Measurements from ENCODE around the gene KIAA1614.

KIAA1614 gene

GRCh38 chr1:180920193-180920592, 7.5 kb downstream of the KIAA1614 start:
- Histone ChIP-seq H3K9me3 (ENCODE audit: control insufficient read depth, low read length) (no peaks in the 10 kb centered on the region), H3K36me3 (ENCODE audit: control insufficient read depth, insufficient read depth, low read length) (no peaks in the 10 kb centered on the region), H3K27ac (ENCODE audit: low read depth, low read length, severe bottlenecking) (no peak overlapping the region), H3K4me3 (ENCODE audit: extremely low read depth, insufficient read depth, low read length, poor library complexity, severe bottlenecking) (no peak overlapping the region), H3K4me1 (ENCODE audit: control insufficient read depth, insufficient read depth, low read length, poor library complexity, severe bottlenecking) (peaks cover 16% of the 10 kb centered on the region)
- 90 to 97% methylated on average over 6 of the region's 7 CpGs for WGBS, 2 experiments (ENCODE audit: insufficient coverage in 2 of 2)

- Histone ChIP-seq H3K4me1 (ENCODE audit: control insufficient read depth, insufficient read depth, low read length, poor library complexity, severe bottlenecking) (peaks cover 16% of the 10 kb centered on the region), H3K36me3 (ENCODE audit: control insufficient read depth, insufficient read depth, low read length) (no peaks in the 10 kb centered on the region), H3K27ac (ENCODE audit: low read depth, low read length, severe bottlenecking) (no peak overlapping the region), H3K9me3 (ENCODE audit: control insufficient read depth, low read length) (no peaks in the 10 kb centered on the region), H3K4me3 (ENCODE audit: extremely low read depth, insufficient read depth, low read length, poor library complexity, severe bottlenecking) (no peak overlapping the region)
- WGBS, 2 experiments (ENCODE audit: insufficient coverage in 2 of 2): 75 to 89% methylated on average over 4 to 5 of the region's 8 CpGs
Measured at GRCh38 chr1:180920702-180921101, 8.0 kb downstream of the KIAA1614 start.

GRCh38 chr1:180921386-180921785, 8.7 kb downstream of the KIAA1614 start:
- Histone ChIP-seq H3K27ac (ENCODE audit: low read depth, low read length, severe bottlenecking) (no peak overlapping the region), H3K9me3 (ENCODE audit: control insufficient read depth, low read length) (no peaks in the 10 kb centered on the region), H3K4me1 (ENCODE audit: control insufficient read depth, insufficient read depth, low read length, poor library complexity, severe bottlenecking) (peaks cover 16% of the 10 kb centered on the region), H3K4me3 (ENCODE audit: extremely low read depth, insufficient read depth, low read length, poor library complexity, severe bottlenecking) (no peak overlapping the region), H3K36me3 (ENCODE audit: control insufficient read depth, insufficient read depth, low read length) (no peaks in the 10 kb centered on the region)
- WGBS, 2 experiments (ENCODE audit: insufficient coverage in 2 of 2): 91 to 95% methylated on average over 4 of the region's 6 CpGs

GRCh38 chr1:180921891-180922630, 9.4 kb downstream of the KIAA1614 start:
- no peak overlapping the region for H3K27ac ChIP-seq (ENCODE audit: low read depth, low read length, severe bottlenecking)
- 56 to 80% methylated on average over 5 to 11 of the region's 21 CpGs for WGBS, 2 experiments (ENCODE audit: insufficient coverage in 2 of 2)
- H3K4me3 ChIP-seq (ENCODE audit: extremely low read depth, insufficient read depth, low read length, poor library complexity, severe bottlenecking): no peak overlapping the region
- H3K36me3 ChIP-seq (ENCODE audit: control insufficient read depth, insufficient read depth, low read length): no peaks in the 10 kb centered on the region
- H3K4me1 ChIP-seq (ENCODE audit: control insufficient read depth, insufficient read depth, low read length, poor library complexity, severe bottlenecking): peaks cover 20% of the 10 kb centered on the region
- H3K9me3 ChIP-seq (ENCODE audit: control insufficient read depth, low read length): no peaks in the 10 kb centered on the region

GRCh38 chr1:180922631-180923015, 9.9 kb downstream of the KIAA1614 start:
- H3K4me1 ChIP-seq (ENCODE audit: control insufficient read depth, insufficient read depth, low read length, poor library complexity, severe bottlenecking): peaks cover 20% of the 10 kb centered on the region
- H3K9me3 ChIP-seq (ENCODE audit: control insufficient read depth, low read length): no peaks in the 10 kb centered on the region
- no peak overlapping the region for H3K27ac ChIP-seq (ENCODE audit: low read depth, low read length, severe bottlenecking)
- no peaks in the 10 kb centered on the region for H3K36me3 ChIP-seq (ENCODE audit: control insufficient read depth, insufficient read depth, low read length)
- H3K4me3 ChIP-seq (ENCODE audit: extremely low read depth, insufficient read depth, low read length, poor library complexity, severe bottlenecking): no peak overlapping the region
- 74 to 78% methylated on average over 6 of the region's 8 CpGs for WGBS, 2 experiments (ENCODE audit: insufficient coverage in 2 of 2)

- Histone ChIP-seq H3K4me3 (ENCODE audit: extremely low read depth, insufficient read depth, low read length, poor library complexity, severe bottlenecking) (no peak overlapping the region), H3K4me1 (ENCODE audit: control insufficient read depth, insufficient read depth, low read length, poor library complexity, severe bottlenecking) (peaks cover 20% of the 10 kb centered on the region), H3K9me3 (ENCODE audit: control insufficient read depth, low read length) (no peaks in the 10 kb centered on the region), H3K27ac (ENCODE audit: low read depth, low read length, severe bottlenecking) (peak overlapping the region; percentile 72), H3K36me3 (ENCODE audit: control insufficient read depth, insufficient read depth, low read length) (no peaks in the 10 kb centered on the region)
- WGBS, 2 experiments (ENCODE audit: insufficient coverage in 2 of 2): 20 to 23% methylated on average over 5 to 8 of the region's 13 CpGs
Measured at GRCh38 chr1:180923021-180923841, 10.5 kb downstream of the KIAA1614 start.

GRCh38 chr1:180923887-180924286, 11.2 kb downstream of the KIAA1614 start:
- Histone ChIP-seq H3K4me1 (ENCODE audit: control insufficient read depth, insufficient read depth, low read length, poor library complexity, severe bottlenecking) (peaks cover 20% of the 10 kb centered on the region), H3K27ac (ENCODE audit: low read depth, low read length, severe bottlenecking) (peak overlapping the region; percentile 72)
- 50 to 53% methylated on average over 2 to 3 of the region's 4 CpGs for WGBS, 2 experiments (ENCODE audit: insufficient coverage in 2 of 2)

GRCh38 chr1:180924939-180925338, 12.2 kb downstream of the KIAA1614 start:
- Histone ChIP-seq H3K9me3 (ENCODE audit: control insufficient read depth, low read length) (no peaks in the 10 kb centered on the region), H3K4me3 (ENCODE audit: extremely low read depth, insufficient read depth, low read length, poor library complexity, severe bottlenecking) (no peak overlapping the region), H3K27ac (ENCODE audit: low read depth, low read length, severe bottlenecking) (no peak overlapping the region), H3K4me1 (ENCODE audit: control insufficient read depth, insufficient read depth, low read length, poor library complexity, severe bottlenecking) (peaks cover 20% of the 10 kb centered on the region), H3K36me3 (ENCODE audit: control insufficient read depth, insufficient read depth, low read length) (no peaks in the 10 kb centered on the region)
- 92 to 100% methylated on average over 2 of the region's 2 CpGs for WGBS, 2 experiments (ENCODE audit: insufficient coverage in 2 of 2)

More at GRCh38 chr1:180923887-180924286, 11.2 kb downstream of the KIAA1614 start:
- no peaks in the 10 kb centered on the region for H3K9me3 ChIP-seq (ENCODE audit: control insufficient read depth, low read length)
- no peaks in the 10 kb centered on the region for H3K36me3 ChIP-seq (ENCODE audit: control insufficient read depth, insufficient read depth, low read length)
- H3K4me3 ChIP-seq (ENCODE audit: extremely low read depth, insufficient read depth, low read length, poor library complexity, severe bottlenecking): no peak overlapping the region

- WGBS, 2 experiments (ENCODE audit: insufficient coverage in 2 of 2): 52 to 71% methylated on average over 4 to 7 of the region's 7 CpGs
- H3K4me3 ChIP-seq (ENCODE audit: extremely low read depth, insufficient read depth, low read length, poor library complexity, severe bottlenecking): no peak overlapping the region
- H3K27ac ChIP-seq (ENCODE audit: low read depth, low read length, severe bottlenecking): no peak overlapping the region
- peaks cover 20% of the 10 kb centered on the region for H3K4me1 ChIP-seq (ENCODE audit: control insufficient read depth, insufficient read depth, low read length, poor library complexity, severe bottlenecking)
- H3K9me3 ChIP-seq (ENCODE audit: control insufficient read depth, low read length): no peaks in the 10 kb centered on the region
- H3K36me3 ChIP-seq (ENCODE audit: control insufficient read depth, insufficient read depth, low read length): no peaks in the 10 kb centered on the region
Measured at GRCh38 chr1:180925471-180926051, 12.9 kb downstream of the KIAA1614 start.

GRCh38 chr1:180926164-180926981, 13.7 kb downstream of the KIAA1614 start:
- WGBS, 2 experiments (ENCODE audit: insufficient coverage in 2 of 2): 69 to 74% methylated on average over 12 to 13 of the region's 14 CpGs
- H3K36me3 ChIP-seq (ENCODE audit: control insufficient read depth, insufficient read depth, low read length): no peaks in the 10 kb centered on the region
- H3K27ac ChIP-seq (ENCODE audit: low read depth, low read length, severe bottlenecking): peak overlapping the region; percentile 31
- peaks cover 20% of the 10 kb centered on the region for H3K4me1 ChIP-seq (ENCODE audit: control insufficient read depth, insufficient read depth, low read length, poor library complexity, severe bottlenecking)
- H3K4me3 ChIP-seq (ENCODE audit: extremely low read depth, insufficient read depth, low read length, poor library complexity, severe bottlenecking): no peak overlapping the region
- no peaks in the 10 kb centered on the region for H3K9me3 ChIP-seq (ENCODE audit: control insufficient read depth, low read length)
